Spleen (tissue), 7 donors: ENCODE measurements around the gene CYP4F3.

Experiments used
- POLR2A ChIP-seq, 3 donors: fragments of 450-650 bp; IDR thresholded peaks; one replicate each; pipeline ENCODE4 v1.5.1; 2017; ENCODE audit warnings: antibody characterized with exemption in 3 of 3, mild to moderate bottlenecking in 1 of 3
- POLR2AphosphoS5 ChIP-seq, 3 donors: sonication (generic); formaldehyde crosslinking; IDR thresholded peaks; one replicate each; pipeline ENCODE4 v1.5.1; 2017; ENCODE audit warnings: antibody characterized with exemption in 3 of 3
- TF ChIP-seq, protein P1 (sequence below), 11 experiments: fragments of 200-600 bp in 7 of 11; fragments of 450-650 bp in 4 of 11; sonication (generic) in 4 of 11; IDR thresholded peaks in 8 of 11; conservative IDR thresholded peaks in 3 of 11; 1 replicate in 7 of 11; 2 replicates in 4 of 11; pipeline versions ENCODE4 v1.4.0 to v1.8.0; 2016 to 2021; ENCODE audit warnings: antibody characterized with exemption in 11 of 11, inconsistent platforms in 4 of 11, mild to moderate bottlenecking in 1 of 11
- donor health status: DM: no; HTN: no; CAD: no; lungs with moderate emphysema.
- donor health status: DM: no; HTN: no; CAD: no.
- donor health status: DM: no; HTN: no; CAD: no.

DNA sequence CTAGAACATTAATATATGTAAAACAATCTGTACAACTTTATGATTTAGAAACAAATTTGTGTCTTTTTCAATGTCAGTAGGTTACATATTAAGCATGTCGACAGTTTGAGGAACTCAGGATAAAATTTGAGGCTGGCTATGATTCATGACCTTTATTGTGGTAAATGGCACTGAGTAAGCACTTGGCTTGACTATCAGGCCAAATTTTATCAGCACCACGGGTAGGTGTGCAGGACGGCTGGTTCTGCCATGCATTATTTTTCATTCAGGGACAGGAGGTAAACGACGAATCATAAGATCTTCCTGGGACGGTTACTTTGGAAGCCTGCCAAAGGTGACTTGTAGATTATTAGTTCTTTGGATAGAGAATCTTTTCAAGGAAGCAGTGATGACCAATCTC is 45.6 kb upstream of the CYP4F3 start:
- TF ChIP-seq POLR2A (IDR thresholded peaks at IDR 0.05), result no peak
- TF ChIP-seq, protein P1, sequence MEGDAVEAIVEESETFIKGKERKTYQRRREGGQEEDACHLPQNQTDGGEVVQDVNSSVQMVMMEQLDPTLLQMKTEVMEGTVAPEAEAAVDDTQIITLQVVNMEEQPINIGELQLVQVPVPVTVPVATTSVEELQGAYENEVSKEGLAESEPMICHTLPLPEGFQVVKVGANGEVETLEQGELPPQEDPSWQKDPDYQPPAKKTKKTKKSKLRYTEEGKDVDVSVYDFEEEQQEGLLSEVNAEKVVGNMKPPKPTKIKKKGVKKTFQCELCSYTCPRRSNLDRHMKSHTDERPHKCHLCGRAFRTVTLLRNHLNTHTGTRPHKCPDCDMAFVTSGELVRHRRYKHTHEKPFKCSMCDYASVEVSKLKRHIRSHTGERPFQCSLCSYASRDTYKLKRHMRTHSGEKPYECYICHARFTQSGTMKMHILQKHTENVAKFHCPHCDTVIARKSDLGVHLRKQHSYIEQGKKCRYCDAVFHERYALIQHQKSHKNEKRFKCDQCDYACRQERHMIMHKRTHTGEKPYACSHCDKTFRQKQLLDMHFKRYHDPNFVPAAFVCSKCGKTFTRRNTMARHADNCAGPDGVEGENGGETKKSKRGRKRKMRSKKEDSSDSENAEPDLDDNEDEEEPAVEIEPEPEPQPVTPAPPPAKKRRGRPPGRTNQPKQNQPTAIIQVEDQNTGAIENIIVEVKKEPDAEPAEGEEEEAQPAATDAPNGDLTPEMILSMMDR (IDR thresholded peaks at IDR 0.05 in 8 of 11, conservative IDR thresholded peaks at IDR 0.05 in 3 of 11), result no peak
- no peak for TF ChIP-seq POLR2AphosphoS5 (IDR thresholded peaks at IDR 0.05)
